Measurements from ENCODE around the gene TMTC2.

The TMTC2 gene

DNA sequence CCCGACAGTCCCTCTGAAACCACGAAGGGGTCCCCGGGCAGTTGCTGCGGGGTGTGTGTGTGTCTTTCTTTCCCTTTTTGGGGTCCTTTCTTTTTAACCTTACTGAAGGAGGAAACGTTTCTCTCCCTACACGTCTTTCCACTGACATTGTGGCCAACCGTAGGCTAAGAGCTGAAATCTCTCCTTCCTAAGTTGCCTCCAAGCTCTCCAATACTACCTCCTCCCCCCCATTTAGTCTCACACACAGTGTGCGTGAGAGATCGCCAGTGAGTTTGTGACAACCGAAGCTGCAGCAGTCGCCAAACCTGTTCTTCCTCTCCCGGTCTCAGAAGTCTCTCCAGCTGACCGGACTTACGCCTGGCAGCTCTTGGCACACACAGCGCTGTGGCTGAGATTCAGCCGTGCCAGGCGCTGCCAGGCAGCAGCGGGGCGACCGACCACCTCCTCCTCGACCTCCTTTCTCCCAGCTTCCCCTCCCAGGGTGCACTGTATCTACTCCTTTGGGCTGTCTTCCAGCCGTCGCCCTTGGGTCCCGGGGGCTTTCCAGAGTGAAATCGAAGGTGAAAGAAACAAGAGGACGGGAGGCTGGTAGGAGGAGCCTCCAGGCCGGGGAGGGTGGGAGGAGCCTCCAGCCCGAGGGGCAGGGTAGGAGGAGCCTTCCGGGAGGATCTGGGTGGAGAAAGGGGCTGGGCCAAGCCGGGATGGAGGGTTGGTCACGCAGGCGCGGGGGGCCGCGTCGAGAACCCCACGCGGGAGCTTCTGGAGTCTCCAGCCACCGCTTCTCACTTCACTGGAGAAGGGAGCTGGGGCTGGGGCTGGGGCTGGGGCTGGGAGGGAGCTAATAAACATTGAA, at the start of gene TMTC2:
TSS of gene TMTC2 (plus strand) at position 739 of the 853 bp plus-strand sequence.
- peak; percentile 94 for DNase-seq

DNA sequence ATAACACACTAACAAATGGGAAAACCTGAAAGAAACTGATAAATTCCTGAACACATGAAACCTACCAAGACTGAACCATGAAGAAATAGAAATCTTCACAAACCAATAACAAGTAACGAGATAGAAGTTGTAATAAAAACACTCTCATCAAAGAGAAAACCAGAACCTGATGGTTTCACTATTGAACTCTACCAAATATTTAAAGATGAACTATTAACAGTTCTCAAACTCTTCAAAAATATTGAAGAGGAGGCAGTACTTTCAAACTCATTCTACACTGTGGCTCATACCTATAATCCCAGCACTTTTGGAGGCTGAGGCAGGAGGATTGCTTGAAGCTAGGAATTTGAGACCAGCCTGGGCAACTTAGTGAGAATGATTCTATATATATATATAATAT, 48.4 kb upstream of the TMTC2 start:
- no peak for DNase-seq

DNA sequence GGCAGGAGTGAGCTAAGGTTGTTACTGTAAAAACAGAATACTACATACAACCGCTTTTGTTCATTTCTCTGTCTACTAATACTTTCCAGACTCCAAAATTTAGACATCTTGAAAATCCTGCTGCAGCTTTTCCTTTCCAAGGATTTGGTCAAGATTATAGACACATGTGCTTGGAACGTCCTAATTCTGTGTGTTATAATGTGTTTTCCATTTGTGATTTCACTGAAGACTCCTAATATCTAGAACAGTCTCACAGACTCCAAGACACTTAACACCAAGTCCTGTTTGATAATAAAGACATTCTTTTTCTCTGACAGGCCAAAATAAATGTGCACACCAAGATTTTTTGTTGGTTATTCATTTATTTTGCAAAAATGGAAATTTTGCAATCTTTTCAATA, 41.8 kb upstream of the TMTC2 start:
- DNase-seq: no peak

DNA sequence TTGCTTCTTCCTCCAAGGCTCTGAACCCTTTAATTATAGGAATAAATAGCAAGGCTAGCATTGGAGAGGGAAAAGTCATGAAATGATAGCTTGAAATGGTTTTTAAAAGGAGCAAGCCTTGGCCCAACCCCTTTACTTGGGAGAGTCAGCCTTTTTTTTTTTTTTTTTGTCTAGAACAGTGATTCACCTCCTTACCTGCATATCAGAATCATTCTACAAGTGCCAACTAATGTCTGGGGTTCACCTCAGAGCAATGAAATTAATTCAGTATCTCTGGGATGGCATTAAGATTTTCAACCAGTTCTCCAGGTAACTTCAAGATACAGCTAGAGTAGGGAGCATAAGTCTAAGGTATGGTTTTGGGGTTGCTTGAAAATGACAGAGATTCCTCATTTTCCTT, 41.3 kb upstream of the TMTC2 start:
- DNase-seq: no peak

DNA sequence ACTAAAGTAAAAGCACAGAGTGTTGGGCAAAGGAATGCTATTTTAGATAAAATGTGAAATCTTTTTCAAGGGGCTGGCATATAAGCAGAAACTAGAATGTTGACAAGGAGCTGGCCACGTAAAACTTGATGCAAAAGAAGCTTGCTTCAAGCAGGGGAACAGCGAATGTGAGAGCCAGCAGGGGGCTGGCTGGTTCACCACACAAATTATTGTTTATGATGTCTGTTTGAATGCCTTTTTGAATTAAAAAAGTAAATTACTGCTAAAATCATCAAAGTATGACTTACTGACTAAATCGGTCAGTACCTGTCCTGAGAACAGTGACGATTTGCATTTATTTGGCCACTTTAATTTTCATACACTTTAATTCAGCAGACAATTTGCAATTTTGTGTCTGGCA, 38.9 kb upstream of the TMTC2 start:
- DNase-seq: no peak

DNA sequence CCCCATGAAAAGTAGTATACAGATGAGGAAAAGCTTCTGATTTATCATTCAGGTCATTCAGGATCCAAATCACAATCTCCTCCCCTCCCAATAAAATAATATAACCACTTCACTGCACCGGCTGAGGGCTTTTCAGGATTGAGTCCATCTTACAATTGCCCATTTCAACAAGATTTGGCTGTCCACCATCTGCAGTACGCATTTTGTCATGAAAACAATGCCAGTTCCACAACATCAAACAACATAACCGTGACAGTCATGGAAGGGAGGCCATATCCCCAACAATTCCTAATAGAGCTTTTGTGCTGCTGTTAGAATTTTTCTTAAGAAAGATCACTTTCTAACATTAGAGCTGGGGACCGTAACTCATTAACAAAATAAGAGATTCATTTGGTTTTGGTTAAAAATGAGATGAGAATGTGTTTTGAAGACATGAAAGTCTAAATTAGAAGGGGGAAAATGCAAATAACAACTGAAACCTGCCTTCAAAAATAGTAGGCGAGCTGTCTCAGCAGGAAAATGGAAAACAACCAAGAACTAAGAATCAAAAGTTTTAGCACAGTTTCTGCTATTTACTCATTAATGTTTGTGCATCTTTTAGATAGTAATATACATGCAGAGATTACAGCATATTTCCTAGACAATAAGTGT, 38.3 kb upstream of the TMTC2 start:
- DNase-seq: no peak

DNA sequence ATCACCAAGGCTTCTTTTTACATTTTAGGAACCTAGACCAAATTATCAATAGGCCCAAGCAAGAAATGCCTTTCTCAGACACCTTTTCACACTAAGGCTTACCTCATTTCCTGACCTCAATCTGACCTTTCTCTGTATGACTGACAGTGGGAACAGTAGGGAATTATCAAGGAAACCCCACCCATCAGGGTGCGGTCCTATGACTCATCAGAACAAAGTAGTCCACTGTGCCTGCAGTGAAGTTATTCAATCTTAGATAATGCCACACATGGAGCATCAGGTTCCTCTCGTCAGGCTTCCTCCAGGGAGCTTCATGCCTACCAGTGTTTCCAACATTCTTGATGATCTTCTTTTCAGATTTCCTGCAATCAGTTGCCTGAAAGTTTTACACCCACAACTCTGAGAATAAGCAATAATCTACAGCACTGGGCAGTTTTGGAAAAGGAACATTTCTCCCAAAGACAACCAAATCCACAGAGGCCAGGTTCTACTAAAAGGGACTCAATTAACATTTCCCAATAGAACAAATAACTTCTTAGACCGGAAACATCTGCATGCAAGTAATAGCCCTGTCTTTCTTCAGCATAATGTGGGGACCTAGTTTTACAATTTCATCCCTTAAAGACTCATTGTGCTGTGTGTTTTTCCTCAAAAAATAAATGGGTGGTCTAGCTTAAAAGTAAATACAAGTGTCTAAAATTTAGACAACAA, 35.9 kb upstream of the TMTC2 start:
- no peak for DNase-seq

DNA sequence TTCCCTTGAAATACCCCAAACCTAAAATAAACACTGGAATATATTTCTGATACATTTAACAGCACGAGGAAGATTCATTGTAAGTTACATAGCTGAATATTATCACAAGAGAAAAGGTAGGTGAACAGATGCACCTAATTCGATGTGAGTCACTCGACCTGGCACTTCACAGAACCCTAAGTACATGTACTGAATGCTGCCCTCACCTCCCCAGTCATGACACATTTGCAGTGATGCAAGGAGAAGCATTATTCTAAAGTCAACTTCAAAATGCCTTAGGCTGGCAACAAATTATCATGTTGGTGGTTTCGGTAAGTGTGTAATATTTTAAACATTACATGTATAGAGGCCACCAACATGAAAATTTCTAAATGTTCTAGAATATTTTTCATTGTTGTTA, 35.2 kb upstream of the TMTC2 start:
- no peak for DNase-seq

DNA sequence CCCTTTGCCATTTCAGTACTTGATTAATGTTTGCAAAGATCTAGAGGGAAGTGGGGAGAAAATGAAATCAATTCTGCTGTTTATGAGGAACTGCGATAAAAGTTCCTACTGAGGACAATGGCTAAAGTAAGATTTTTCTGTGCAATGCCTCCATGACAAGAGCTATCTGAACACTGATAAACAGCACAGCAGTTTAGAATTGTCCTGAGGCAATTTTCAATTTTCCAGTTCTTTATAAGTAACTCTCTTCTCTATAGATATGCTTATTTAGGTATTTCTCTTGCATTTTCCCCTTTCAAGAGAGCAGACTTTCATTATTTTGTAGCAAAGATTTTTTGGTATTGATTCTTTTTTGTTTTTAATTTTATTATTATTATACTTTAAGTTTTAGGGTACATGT, 34.6 kb upstream of the TMTC2 start:
- DNase-seq: no peak

DNA sequence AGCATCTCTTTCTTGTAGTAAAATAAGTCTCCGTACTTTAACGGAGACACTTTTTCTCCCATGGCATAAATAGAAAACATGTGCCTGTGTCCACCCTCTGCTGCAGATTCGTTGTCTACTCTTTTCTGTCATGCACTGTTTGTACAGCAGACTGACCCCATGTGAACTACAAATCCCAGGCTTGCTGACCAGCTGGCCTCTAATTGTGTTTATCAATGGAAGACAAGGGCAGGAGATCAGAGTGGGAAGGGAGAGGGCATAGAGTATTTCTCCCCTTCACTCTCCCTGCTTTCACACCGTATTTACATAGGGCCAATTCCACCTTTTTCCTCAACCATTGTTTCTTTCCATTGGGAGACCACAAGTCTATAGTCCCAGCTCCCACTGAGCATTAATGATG, 31.0 kb upstream of the TMTC2 start:
- DNase-seq: no peak

DNA sequence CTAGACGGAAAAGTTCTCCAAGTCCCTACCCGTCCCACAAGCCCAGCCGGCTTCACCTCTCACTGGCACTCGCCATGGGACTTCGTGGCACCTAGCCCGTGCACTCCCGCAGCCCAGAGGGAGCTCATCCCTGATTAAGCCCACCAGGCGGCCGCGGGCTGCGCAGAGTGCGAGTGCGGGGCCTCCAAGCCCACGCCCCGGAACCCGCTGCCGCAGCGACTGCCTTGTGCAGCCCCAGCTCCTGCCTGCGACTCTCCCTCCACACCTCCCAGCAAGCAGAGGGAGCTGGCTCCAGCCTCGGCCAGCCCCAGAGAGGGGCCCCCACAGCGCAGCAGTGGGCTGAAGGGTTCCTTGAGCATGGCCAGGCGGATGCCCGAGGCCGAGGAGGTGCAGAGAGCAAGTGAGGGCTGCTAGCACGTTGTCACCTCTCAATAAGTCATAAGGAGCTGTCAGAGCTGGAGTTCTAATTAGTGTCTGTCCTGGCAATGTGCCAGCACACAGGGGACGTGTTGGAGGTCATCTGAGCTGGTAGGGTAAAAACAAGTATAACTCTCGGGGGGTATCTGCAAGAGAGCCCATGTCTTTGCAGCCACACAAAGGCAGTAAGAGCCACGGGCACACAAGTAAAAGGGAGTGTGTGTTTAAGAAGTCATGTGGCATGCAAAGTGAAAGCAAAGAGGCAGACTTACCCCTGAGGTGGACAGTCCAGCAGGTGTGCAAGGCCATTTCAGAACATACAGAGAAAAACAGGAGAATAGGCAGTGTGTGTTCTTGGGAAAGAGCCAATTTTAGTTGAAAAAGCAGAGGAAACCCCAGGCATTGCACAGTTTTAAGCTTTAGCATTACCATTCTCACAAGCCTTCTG, 27.1 kb upstream of the TMTC2 start:
- peak; percentile 8 for DNase-seq

DNA sequence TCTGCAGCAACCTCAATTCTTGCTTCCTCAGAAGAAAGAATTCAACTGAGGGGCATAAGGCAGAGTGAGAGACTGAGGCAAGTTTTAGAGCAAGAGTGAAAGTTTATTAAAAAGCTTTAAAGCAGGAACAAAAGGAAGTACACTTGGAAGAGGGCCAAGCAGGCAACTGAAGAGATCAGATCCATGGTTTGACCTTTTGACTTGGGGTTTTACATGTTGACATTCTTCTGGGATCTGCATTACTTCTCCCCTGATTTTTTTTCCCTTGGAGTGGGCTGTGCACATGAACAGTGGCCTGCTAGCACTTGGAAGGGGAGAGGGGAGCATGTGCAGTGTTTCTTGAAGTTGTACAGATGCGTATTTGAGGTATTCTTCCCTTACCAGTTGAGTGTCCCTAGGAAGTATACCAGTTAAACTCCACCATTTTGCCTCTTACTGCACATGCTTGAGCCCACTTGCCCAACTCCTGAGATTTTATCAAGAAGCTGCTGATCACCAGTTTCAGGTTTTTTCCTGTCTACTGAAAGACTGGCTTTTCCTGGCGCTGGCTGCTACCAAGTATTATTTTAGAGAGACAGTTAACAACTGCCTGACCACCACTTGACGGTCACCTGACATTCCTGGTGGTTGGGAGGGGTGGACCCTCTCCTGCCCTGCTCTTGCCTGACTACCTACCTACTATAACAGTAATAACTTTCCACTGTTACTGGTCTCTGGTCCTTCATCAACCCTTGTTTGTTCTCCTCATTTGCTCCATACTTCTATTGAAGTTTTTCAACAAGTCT, 26.0 kb upstream of the TMTC2 start:
- no peak for DNase-seq

DNA sequence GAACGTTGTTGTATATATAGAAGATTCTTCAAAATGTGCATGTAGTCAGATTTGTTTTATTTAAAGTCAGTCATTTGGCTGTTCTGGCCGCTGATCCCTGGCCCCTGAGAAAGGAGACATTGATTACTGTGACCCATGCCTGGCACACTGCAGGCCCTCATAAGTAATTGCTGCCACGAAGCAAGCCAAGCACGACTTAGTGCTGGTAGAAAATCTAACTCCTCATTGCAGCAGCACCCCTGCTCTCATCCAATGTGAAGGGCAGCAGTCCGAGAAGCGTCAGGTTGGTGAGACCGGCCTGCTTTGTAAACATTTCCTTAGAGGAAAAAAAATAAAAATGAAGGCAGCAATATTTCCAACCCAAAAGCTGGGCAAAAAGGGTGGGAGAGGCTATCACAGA, 22.8 kb upstream of the TMTC2 start:
- DNase-seq: no peak

DNA sequence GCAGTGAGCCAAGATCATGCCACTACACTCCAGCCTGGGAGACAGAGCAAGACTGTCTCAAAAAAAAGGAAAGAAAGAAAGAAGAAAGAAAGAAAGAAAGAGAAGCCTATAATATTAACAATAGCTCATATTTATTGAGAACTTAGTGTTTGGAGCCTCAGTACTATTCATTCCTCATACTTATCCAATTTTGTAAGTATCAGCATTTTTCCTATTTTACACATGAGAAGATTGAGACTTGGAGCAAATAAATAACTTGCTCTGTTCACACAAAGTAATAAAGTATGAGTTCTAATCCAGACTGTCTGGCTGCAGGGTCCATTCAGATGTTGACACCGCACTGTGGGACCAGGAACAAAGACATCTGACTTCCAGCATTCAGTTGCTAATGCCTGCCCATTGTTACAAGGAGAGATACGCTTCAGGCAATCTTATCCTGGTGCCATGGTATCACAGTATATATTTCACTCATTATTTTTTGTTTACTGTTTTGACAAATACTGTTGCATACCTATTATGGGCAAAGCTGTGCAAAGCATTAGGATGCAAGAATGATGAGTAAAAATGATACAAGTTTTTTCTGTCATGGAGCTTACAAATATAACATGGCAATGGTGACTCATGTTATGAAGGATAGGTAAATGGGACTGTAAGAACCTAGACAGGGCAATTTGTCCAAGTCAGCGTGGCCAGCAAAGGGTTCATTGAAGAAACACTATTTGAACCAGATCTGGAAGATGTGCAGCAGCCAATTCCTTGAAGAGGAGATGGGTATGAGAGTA, 21.4 kb upstream of the TMTC2 start:
- no peak for DNase-seq

DNA sequence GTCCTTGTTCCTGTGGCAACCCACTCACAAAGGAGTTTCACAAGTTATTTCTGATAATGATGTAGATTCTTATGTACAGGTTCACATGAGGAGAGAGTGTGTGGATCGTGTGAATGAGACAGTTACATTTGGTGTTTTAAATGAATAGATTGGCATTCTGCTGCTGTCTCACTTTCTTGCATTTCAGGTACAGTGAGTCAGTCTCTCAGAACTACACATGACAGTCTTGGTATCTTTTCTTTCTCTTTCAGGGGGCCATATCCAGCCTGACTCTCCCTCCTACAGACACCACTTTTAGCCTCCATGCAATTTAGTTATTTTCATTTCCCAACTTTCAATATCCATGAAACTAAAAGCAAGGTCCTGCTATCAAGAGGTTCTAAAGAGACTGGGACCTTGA, 19.9 kb upstream of the TMTC2 start:
- no peak for DNase-seq

DNA sequence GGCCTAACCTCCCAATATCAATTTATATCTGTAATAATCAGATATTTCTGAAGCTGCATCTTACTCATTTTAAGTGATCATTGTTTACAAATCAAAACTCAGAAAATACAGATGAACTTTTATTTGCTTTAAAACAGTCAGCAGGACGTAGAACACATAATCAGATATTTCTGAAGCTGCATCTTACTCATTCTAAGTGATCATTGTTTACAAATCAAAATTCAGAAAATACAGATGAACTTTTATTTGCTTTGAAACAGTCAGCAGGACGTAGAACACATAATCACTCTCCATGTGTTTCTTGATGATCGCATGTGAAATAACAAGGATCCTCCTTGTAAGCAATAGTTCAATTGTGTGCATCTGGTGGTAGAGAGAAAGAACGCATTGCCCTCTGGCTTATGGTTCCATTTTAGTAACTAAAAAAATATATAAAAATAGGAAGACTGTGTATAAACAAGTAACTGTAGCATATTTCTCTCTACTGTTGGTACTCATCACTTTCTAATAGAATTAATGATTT, 15.0 kb upstream of the TMTC2 start:
- no peak for DNase-seq

DNA sequence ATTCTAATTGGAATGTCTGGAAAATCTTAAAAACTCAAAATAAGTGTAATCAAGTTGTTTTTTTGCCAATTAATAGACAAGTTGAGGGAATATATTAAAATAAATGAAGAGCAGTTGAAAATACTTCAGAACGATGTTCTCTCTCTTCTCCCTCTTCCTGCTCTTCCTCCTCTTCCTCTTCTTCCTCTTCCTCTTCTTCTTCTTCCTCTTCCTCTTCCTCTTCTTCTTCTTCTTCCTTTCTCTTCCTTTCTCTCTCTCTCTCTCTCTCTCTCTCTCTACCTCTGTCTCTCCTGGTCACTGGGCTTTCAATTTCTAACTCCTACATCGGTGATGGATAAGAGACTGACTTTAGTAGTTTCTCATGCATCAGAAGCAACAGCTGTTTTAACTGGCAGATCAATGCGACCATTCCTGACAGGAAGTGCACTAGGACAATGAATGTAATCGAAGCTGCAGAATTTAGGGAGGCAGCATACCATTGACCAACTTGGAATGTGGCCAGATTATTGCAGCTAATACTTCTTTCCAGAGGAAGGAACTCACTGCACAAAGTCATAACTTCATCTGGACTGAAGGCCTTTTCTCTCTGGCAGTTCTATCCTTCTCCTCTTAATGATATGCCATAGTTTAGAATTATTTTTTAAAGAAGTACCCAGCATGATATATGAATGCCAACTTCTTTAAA, 13.8 kb upstream of the TMTC2 start:
- no peak for DNase-seq

DNA sequence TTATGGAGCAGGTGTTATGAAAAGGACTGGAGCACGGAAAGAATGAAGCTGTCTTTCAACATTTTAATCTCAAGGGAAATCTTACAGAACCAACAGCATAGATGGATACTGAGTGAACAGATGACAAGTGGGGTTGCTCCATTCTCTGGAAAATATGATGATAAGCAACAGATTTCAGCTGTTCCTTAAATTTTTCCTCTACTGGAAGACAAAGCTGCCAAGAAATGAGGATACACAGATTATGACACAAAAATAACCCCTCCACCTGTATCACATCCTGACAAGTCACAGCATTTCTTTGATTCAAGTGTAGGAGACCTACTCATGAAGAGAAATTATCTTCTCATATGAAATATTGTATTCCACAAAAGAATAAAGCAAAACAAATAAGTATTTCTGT, 13.0 kb upstream of the TMTC2 start:
- DNase-seq: no peak

DNA sequence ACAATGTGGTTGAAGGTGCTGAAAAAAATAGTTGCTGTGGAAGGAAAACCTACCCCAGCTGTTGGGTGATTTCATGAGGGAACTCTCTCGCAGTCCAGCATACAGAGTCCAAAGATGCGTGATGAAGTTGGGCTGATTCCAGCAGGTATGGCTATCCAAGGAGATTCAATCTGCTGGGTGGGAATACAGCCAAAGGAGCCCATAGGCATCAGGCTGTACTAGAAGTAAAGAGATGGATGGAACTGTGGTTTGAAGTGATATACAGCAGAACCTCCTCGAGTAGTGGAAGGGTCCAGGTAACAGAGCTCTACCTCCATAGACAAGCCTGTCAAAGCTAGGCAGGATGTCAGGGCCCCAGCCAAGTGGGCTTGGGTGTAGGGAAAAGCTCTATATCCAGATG, 11.5 kb upstream of the TMTC2 start:
- no peak for DNase-seq

DNA sequence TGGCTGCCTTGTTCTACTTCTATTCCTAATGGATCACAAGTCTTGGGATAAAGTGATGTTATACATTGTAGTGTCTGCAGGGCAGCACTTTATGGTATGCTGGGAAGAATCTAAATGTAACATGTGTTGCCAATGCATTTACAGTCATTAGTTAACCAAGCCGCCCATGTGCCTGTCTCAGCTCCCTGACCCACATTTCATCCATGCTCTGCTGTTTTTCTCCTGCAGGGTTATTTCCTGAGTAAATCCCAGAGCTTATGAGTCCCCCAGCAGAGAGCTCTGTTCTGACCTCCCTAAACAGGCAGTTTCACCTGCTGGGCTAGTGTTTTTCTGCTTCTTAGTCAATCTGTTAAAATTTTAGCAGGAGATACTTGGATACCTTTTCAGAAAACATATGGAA, 4.4 kb upstream of the TMTC2 start:
- DNase-seq: no peak

DNA sequence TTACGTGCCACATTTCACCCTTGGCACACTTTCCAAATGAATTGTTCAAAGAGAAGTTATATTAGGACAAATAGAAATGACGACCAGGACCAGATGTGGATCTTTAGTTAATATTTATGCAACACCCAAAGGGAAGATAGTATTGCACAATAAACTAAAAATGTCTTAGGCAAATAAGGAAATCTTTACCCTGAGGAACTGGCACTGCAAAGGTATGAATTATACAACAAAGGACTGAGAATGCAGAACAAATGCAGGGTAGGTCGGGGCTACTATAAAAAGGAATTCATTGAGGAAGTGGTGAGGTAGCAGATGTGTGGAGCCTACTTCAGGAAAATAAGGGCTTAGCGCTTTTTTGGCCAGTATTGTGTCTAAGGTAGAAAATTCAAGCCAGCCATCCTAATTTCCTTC, 3.9 kb upstream of the TMTC2 start:
- no peak for DNase-seq
